GM18868 (cell line): ENCODE measurements around the gene MT1F.
A peak's percentile ranks its signal among the peaks of the same experiment; 100 is the strongest.
"Not testable (repeated sequence)": the region's sequence is repeated elsewhere in the genome, so short reads cannot be mapped to it uniquely, and the experiment has no call there.

ENCODE experiments used
- ATAC-seq: cut with Tn5 transposase; IDR thresholded peaks from one replicate; pipeline ENCODE4 v1.9.1; 2021; ENCODE audit warnings: mild to moderate bottlenecking, moderate library complexity; ENCODE audit not compliant: unreplicated experiment

The MT1F gene

DNA sequence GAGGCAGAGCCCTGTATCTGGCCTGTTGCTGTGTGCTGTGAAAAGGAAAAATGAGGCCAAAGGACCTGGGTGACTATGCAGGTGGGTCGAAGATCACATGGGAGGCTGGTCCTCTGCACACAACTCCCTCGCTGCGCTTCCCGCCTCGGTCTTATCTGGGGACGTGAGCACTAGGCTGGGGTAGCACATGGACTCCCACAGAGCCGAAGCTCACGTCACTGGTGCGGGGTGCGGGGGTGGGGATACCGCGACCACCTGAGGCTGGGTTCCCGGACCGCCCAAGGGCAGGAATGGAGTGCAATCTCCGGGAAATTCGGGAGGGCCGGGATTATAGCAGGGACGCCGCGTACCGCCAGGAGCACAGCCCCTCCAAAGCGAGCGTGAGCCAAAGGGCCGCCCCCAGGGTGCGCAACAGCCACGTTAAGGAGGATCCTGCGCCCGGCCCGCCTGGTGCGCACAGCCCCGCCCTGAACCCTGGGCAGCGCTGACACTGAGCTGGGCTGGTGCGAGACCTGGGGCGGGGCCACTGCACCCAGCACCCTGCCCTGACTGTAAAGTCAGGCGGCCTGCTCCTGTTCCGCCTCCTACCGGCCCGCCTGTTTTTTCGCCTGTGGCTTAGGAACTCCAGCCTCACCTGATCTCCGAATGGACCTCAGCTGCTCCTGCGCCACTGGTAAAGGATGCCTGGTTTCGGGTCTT, 14.5 kb upstream of the MT1F start:
- peak; percentile 86 for ATAC-seq

DNA sequence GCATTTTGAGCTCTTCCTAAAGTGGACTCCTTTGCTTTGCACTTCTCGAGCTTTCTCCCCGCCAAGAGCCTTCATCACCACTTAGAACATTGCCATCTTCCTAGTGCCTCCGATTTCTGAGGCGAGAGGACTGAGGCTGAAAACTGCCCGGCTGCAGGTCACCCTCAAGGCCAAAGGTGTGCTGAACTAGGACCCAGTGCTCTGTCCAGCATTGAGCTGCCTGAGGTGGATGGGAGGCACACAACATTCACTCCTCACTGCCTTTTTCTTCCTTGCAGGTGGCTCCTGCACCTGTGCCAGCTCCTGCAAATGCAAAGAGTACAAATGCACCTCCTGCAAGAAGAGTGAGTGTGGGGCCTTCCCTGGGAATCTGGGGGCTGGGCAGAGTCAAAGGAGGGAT, 13.9 kb upstream of the MT1F start:
- ATAC-seq = no peak

DNA sequence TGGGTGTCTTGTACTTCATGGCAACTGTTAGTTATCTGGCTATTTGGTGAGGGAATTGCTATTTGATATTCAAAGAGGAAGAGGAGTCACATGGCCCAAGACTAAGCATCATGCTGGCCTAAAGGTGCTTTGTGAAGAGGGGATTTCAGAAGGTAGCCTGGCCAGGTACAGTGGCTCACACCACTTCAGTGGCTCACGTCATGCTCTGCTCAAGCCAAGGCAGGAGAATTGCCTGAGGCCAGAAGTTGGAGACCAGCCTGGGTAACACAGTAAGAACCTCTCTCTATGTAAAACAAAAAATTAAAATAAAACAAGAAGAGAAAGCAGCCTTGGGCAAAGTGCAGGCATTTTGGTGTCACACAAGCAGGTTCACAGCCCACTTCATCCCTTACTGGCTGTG, 12.4 kb upstream of the MT1F start:
- no peak for ATAC-seq

DNA sequence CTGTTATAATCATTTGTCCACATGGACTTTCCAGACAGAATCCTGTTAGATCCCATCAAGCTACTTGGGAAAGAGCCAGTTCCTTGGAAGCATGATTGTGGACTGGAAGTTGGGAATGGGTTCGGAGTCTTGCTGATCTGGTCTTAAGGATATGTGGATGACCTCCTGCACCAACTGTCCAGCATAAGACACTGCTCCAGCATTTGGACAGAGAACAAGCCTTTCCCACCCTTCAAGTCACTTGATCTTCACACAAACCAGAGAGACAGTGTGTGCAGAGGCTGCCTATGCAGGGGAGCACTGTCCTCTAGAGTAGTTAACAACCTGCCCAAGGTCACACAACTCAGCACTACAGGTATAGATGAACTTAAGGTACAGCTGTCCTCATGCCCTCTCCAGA, 11.9 kb upstream of the MT1F start:
- no peak for ATAC-seq

DNA sequence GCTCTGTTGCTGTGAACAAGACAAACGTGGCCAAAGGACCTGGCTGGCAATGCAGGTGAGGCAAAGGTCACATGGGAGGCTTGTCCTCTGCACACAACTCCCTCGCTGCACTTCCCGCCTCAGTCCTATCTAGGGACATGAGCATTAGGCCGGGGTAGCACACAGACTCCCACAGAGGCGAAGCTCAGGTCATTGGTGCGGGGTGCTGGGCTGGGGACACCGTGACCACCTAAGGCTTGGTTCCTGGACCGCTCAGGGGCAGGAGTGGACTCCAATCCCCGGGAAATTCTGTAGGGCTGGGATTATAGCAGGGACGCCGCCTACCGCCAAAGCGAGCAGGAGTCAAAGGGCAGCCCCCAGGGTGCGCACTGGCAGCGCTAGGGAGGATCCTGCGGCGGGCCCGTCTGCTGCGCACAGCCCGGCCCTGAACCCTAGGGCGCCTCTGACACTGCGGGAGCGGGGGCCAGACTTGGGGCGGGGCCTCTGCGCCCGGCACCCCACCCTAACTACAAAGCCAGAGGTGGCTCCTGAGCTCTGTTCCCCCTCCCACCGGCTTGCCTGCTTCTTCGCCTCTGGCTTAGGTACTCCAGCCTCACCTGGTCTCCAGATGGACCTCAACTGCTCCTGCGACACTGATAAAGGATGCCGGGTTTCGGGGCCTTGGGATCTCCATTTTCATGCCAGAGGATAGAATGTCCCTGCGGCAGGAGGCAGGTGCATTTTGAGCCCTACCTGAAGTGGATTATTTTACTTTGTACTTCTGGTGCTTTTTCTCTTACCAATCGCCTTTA, 9.9 kb upstream of the MT1F start:
- ATAC-seq = no peak

DNA sequence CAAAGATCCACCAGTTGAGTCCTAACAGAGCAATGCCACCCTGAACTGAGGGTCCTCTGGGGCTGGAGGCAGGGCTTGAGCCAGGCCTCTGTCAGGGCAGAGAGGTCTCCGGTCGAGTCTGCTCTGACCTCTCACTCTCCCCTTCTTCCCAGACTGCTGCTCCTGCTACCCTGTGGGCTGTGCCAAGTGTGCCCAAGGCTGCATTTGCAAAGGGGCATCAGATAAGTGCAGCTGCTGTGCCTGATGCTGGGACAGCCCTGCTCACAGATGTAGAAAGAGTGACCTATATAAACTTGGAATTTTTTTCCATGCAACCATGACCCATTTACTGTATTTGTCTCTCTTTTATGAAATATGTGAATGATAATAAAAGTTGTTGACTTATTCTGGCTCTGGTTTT, 8.5 kb upstream of the MT1F start:
- no peak for ATAC-seq

DNA sequence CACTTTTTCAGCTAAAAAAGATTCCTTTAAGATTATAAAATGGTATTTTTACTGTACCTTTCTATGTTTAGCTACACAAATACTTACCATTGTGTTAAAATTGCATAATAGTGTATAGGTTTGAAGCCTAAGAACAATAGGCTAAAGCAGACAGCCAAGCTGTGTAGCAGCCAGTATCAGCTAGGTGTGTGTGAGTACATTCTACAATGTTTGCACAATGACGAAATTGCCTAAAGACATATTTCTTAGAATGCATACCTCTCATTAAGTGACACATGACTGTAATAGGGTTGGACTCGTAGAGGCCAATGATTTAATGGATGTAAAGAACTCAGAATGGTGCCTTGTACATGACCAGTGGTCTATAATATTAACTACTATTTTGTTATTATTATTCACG, 7.9 kb upstream of the MT1F start:
- no peak for ATAC-seq

DNA sequence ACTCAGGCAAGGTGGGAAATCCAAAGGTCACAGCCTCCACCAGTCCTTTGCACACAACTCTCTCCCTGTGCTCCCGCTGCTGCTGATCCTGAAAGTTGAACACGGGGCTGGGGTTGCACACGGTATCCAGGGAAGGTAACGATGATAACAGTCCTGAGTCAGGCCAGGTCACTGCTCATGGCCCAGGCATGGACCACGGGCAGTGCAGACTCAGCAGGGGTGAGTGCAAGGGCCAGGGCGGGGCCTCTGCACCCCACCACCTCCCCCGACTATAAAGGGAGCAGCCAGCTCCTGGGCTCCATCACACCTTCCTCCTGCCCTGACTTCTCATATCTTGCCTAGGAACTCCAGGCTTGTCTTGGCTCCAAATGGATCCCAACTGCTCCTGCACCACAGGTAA, 6.2 kb upstream of the MT1F start, which contains the start of gene MT1B:
Gene MT1B (plus strand): TSS at position 301 of the 400 bp plus-strand sequence. CDS start 68 bp downstream, at position 369.
- no peak for ATAC-seq

DNA sequence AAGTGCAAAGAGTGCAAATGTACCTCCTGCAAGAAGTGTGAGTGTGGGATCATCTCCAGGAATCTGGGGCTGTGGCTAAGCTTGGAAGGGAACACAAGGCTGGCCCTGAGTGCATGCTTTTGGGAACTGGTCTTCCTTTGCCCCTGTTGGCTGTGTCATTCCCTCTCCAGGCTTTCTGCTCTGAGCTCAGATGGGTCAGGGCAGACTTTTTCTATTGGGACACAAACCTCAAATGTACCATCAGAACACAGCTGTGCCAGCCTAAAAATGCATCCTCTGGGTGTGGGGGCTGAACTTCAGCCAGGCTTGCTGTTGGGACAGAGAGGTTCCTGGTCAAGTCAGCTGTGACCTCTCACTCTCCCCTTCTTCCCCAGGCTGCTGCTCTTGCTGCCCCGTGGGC, 5.2 kb upstream of the MT1F start:
- ATAC-seq = no peak

DNA sequence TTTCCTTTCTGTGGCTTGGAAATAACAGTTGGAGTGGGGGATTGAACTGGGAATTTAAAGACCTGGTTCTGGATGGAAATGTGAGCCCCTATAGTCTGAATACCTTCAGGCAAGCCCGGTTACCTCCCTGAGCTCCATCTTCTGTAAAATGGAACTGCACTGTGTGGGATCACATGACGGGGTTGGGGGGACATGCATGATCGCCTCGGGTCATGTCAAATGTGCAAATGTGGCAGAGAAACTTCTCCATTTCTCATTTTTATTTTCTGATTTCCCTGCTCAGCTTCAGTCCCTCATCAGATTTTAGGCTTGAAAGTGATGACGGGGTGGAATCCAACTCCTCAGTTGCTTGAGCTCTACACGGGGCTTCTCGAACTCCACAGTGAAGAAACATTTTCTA, 4.5 kb upstream of the MT1F start:
- no peak for ATAC-seq

DNA sequence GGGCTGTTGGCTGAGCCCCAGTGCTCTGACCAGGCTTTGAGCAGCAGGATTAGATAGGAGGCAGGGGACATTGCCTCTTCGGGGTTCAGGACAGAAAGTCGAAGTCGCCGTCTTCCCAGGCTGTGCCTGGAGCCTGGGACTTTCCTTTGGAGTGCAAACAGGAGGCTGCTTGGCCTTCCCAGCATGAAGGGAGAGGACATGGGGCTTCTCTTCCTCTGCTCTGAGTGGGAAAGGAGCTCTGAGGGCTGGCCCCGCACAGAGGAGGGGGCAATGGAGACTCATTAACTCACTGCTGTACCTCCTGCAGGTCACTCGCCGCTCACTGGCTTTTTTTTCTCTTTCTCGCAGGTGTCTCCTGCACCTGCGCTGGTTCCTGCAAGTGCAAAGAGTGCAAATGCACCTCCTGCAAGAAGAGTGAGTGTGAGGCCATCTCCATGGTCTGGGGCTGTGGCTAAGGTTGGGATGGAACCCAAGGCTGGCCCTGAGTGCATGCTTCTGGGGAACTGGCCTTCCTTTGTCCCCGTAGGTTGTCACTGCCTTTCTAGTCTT, 642 bp downstream of the MT1F start:
- no peak for ATAC-seq

DNA sequence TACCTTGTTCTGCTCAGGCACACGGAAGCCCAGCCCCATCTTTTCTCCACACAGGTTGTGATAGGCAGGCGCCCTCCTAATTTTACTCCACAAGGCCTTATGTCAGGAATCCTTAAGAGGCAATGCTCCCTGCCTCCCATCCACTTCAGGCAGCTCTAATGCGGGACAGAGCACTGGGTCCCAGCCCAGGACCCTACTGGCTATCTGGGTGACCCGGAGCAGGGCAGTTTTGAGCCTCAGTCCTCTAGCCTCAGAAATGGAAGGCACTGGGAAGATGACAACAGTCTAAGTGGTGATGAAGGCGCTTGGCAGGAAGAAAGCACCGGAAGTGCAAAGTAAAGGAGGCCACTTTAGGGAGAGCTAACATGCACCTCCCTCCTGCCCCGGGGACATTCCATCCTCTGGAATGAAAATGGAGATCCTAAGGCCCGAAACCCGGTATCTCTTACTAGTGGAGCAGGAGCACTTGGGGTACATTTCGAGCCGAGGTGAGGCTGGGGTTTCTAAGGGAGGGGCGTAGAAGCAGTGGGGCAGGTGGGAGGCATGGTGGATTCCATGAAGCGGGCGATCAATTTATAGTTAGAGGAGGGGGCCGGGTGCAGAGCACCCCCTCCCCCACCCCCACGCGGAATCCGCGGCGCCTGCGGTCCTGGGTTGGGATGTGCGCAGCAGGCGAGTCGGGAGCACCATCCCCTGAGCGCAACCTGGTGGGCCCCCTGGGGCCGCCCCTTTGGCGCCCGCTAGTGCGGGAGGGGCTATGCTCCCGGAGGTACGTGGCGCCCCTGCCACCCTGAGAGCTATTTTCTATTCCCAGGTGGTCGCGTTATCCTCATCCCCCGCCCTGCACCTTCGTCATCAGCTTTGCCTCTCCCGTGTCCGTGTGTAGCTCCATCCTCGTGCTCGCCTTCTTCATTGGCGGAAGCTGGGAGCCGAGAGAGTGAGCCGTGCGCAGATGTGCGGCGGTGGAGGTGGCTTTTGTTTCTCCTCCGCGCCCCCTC, 4.9 kb downstream of the MT1F start:
- ATAC-seq = no peak

DNA sequence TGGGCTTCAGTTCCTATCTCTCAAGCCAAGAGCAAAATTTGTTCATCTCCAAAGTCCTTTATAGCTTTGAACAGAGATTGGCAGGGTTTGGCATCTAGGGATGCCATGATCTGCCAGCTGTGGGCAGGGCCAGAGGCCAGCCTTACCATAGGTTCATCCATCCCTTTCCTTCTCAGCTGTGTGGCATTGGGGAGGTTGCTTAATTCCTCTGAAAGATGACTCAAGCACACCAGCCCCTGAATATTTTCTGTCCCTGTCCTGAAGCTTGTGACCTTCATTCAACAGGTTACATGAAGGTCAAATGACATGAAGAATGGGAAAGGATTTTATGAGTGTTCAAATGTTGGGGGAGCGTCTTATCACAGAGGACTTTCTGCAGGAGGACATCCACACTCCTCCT, 6.7 kb downstream of the MT1F start:
- no peak for ATAC-seq

DNA sequence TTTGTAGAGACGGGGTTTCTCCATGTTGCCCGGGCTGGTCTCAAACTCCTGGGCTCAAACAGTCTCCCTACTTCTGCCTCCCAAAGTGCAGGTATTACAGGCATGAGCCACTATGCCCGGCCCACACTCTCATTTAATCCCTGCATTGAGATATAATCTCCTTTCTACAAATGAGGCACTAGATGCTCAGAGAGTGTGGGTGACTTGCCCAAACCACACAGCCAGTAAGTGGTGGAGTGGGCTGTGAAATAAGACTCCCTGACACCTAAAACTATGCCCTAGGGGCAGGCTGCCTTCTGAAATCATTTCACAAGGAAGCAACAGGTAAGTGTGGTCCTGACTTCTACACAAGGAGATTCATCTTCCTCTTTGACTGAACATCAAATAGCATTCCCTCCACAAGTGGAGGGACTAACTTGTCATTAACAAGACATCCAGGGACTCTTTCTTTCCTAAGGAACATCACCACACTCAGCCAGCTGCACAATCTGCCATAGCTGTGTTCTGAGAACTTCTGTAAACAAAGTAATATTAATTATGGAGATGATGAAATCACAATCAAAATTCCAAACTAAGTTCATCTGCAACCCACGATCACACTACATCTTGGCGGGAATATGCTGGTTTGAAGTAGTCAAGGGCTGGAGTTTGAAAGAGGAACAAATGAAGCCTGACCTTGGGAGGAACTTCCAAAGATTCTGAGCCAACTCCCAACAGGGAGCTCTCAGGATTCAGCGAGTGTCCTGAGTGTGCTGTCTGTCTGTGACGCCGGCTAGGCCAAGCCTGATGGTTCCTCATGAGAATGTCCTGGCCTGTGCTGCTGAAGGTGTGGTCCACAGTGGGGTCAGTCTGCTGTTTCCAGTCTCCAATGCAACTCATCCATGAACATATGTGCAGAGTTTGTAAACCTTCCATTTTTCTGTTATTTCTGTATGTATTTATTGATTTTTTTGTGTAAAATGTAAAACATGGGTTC, 7.8 kb downstream of the MT1F start:
- ATAC-seq = not testable (repeated sequence)

DNA sequence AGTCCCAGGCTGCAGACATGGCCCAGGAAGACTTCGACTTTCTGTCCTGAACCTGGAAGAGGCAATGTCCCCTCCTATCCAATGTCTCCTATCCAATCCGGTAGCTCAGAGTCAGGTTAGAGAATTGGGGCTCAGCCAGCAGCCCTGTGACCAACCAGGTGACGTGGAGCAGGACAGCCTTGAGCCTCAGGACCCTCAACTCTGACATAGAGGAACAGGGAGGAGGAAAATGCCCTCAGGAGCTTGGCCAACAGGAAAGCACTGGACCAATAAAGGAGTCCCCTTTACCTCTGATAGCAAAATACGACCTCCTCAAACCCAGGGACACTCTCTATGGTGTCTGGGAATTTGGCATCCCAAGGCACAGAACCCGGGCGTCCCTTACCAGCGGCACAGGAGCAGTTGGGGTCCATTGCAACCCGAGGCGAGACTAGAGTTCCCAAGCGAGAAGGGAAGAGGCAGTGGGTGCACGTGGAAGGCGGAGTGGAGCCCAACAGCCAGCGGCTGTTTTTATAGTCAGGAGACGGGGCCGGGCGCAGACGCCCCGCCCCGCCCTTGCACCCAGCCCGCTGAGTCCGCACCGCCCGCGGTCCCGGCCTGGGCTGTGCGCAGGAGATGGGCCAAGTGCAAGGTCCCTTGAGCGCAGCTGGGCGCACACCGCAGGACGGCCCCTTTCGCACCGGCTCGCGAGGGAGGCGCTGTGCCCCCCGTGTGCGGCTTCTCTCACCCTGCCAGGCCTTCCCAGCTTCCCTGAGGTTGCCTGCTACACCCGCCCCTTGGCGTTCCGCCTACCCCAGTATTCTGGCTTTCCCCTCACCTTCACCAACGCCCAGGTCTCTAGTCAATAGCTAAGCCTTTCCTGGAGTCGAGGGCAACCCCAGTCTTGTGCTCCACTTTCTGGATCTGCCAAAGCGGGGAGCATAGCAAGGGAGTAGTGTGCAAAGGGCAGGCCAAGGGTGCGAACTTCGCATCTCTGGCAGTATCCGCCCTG, 10.1 kb downstream of the MT1F start, which contains the start of gene MT1G:
Gene MT1G (minus strand): TSS at position 485 of the 991 bp plus-strand sequence. CDS start 72 bp downstream, at position 413.
- no peak for ATAC-seq

DNA sequence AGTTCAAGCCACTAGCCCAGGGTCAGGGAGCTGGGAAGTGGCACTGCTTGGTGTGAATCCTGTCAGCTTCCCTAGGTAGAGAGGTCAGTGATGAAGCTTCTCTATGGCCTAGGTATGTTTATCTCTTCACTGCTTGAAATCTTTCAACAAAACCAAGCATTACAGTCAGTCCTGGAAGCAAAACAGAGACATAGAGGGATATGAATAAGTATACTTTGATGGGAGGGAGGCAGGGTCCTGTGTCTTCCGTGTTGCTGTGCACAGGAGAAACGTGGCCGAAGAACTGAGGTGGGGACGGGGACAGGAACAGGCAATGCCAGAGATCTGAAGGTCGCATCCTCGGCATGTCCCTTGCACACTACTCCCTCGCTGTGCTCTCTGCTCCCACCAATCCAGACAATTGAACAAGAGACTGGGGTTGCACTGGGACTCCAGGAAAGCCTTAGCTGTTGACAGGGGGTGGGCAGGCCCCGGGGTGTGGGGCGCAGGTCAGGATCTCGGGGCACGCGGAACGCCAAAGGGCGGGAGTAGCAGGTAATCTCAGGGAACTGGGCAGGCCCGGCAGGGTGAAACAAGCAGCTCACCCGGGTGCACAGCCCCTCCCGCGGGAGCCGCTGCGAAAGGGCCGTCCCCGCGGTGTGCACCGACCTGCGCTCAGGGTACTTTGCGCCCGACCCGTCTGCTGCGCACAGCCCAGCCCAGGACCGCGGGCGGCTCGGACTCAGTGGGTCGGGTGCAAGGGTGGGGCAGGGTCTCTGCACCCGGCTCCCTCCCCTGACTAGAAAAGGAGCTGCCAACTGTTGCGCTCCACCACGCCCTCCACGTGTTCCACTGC, 11.5 kb downstream of the MT1F start, which contains the start of gene MT1H:
Gene MT1H (plus strand): TSS at position 810 of the 835 bp plus-strand sequence. CDS start 71 bp downstream, outside the sequence.
- ATAC-seq = no peak

DNA sequence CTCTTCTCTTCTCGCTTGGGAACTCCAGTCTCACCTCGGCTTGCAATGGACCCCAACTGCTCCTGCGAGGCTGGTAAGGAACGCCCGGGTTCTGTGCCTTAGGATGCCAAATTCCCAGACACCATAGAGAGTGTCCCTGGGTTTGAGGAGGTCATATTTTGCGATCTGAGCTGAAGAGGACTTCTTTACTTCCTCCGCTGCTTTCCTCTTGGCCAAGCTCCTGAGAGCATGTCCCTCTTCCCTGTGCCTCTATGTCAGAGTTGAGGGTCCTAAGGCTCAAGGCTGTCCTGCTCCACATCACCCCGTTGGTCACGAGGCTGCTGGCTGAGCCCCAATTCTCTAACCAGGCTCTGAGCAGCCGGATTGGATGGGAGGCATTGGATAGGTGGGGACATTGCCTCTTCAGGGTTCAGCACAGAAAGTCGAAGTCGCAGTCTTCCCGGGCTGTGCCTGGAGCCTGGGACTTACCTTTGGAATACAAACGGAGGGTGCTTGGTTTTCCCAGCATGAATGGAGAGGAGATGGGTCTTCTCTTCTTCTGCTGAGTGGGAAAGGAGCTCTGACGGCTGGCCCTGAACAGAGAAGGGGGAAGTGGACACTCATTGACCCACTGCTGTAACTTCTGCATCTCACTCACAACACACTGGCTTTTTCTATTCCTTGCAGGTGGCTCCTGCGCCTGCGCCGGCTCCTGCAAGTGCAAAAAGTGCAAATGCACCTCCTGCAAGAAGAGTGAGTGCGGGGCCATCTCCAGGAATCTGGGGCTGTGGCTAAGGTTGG, 12.3 kb downstream of the MT1F start:
- no peak for ATAC-seq
